ENCODE data around the gene KCTD2.
A peak's percentile ranks its signal among the peaks of the same experiment; 100 is the strongest.

Gene KCTD2

DNA sequence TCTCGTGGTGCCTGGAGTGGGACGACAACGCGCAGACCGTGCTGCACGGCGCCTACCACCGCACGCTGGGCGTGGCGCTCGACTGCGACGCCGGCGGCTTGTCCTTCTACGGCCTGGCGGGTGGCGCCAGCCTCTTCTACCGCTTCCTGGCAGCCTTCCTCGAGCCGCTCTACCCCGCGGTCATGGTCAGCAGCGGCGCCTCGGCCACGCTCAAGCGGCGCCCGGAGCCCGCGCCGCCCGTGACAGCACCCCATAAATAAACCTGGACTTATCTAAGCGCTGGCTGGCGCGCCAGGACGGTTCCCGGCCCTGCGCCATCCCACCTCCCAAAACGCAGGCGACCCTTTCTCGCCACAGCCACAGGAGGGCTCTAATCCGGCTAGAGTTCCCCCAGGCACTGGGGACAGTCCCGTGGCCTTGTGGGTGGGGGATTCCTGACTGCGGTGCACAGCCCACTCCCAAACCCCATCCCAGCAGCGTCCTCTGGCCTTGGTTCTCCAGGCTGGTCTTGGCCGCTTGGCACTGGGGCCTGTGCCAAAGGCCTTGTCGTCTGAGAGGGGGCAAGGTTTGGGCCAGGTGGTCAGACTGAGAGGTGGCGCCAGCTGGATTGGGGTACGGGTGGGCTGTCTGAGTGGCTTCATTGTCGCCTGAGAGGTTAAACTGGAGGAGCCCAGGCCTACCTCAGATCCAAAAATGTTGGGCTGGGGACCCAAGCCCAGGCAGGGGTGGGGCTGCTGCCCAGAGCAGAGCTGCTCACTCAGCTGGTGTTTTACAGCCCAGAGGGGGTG, 30.7 kb downstream of the KCTD2 start:
- DNase-seq (ENCODE audit: low spot score), result peak; percentile 39

- DNase-seq (ENCODE audit: low spot score), result no peak
These were observed 31.4 kb downstream of the KCTD2 start for GRCh38 chr17:75078284-75079022.

GRCh38 chr17:75079023-75079373, 32.0 kb downstream of the KCTD2 start:
- DNase-seq (ENCODE audit: low spot score), result no peak

GRCh38 chr17:75081611-75082540, 34.9 kb downstream of the KCTD2 start:
- DNase-seq (ENCODE audit: low spot score), result no peak

- no peak for DNase-seq (ENCODE audit: low spot score)
These were observed 35.7 kb downstream of the KCTD2 start for GRCh38 chr17:75082683-75083082.

GRCh38 chr17:75084039-75084660, 37.1 kb downstream of the KCTD2 start:
- DNase-seq (ENCODE audit: low spot score), result no peak

- no peak for DNase-seq (ENCODE audit: low spot score)
These were observed 39.6 kb downstream of the KCTD2 start for GRCh38 chr17:75086496-75087181.

DNA sequence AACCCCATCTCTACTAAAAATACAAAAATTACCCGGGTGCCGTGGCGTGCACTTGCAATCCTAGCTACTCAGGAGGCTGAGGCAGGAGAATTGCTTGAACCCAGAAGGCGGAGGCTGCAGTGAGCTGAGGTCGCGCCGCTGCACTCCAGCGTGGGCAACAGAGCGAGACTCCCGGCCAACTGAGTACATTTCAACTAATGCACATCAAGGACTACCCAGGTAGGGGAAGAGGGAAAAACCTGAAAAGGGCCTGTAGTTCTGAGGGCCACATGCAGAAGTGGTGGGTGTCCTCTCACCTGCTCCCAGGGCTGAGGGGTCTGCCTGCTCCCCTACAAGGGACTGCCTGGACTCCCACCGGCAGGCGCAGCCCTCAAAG, 40.1 kb downstream of the KCTD2 start:
- no peak for DNase-seq (ENCODE audit: low spot score)

- no peak for DNase-seq (ENCODE audit: low spot score)
These were observed 40.8 kb downstream of the KCTD2 start, which contains the start of gene SLC16A5 for GRCh38 chr17:75087558-75088453. TSS of gene SLC16A5 (plus strand) at chr17:75087954. CDS start at chr17:75093637, 5,683 bp downstream.

GRCh38 chr17:75088465-75089417, 41.7 kb downstream of the KCTD2 start:
- no peak for DNase-seq (ENCODE audit: low spot score)

GRCh38 chr17:75090871-75091854, 44.1 kb downstream of the KCTD2 start:
- no peak for DNase-seq (ENCODE audit: low spot score)

DNA sequence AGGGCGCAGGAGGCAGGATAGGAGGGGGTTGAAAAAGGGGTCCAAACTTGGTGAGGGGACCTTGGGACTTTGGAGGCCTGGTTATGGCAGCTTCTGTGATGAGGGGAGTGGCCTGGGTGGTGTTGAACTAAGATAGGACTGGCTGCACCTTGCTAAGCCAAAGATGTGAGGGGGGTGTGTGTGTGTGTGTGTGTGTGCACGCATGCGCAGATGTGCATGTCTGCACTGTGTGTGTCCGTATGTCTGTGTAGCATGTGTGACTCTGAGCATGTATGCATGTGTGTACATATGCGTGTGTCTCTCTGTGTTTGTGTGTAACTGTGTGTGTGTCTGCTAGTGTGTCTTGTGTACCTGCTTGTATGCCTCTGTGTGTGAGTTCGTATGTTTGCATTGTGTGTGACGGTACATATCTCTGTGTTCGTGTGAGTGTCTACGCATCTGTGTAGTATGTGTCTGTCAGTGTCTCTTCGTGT, 44.9 kb downstream of the KCTD2 start:
- no peak for DNase-seq (ENCODE audit: low spot score)

DNA sequence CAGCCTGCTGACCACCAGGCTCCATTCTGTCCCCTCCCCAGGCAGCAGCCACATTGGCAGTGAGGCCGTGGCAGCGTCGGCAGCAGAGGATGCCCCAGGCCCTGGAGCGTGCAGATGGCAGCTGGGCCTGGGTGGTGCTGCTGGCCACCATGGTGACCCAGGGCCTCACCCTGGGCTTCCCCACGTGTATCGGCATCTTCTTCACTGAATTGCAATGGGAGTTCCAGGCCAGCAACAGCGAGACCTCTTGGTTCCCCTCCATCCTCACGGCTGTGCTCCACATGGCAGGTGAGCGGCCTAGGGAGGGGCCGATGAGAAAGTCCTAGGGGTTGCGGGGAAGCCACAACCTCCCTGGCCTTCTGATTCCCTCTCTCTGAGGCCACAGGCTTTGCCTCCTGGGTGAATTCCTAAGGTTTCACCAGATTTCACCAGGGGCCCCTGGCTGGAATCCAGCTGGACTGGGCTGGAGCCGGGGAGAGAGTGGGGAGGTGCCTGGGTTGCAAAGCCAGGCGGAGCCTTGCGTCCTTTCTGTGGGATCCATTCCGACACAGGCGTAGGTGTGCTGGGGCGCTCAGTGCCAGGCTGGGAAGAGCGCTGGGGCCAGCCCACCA, 46.6 kb downstream of the KCTD2 start:
- DNase-seq (ENCODE audit: low spot score), result no peak

DNA sequence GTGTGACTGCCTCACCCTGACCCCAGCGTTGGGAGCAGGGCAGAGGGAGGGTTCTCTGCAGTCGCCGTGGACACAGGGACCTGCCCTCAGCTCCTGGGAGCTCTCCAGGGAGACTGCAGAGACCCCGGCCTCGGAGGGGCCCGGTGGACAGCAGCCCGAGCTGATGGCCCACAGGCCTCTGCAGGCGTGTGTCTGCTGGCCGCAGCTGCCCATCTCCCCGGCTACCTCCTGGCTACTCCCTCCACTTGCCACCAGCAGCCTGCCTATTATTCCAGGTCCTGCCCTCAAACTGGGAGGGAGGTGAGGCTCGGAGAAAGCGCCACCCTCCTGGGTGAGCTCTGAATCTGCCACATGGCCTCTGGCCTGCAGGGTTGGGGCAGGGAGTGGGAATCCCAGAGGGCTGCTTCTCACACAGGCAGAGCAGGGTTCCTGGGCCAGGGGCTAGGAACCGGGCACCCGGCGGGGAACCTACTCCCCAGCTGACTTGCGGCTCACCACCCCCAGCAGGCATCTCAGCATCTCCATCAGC, 47.9 kb downstream of the KCTD2 start:
- DNase-seq (ENCODE audit: low spot score), result no peak

DNA sequence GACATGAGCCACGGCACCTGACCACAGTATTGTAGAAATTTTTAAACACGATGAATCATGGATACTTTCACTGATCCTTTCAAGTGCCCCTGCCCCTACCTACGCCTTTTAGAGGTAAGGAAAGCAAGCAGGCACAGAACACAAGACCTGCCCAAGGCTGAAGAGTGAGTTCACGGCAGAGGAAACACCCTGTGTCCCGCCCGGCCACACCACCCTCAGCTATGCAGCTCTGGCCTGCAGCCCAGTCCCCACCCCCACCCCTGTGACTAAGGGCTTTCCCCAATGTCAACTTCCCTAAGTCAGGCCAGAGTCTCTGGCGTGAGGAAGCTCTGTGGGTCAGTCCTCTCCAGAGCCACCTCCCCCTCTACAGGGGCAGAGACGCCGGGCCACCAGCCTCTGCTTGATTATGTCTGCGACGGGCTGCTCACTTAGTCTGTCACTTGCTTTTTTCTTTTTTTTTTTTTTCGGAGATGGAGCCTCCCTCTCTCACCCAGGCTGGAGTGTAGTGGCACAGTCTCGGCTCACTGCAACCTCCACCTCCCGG, 49.1 kb downstream of the KCTD2 start:
- no peak for DNase-seq (ENCODE audit: low spot score)

DNA sequence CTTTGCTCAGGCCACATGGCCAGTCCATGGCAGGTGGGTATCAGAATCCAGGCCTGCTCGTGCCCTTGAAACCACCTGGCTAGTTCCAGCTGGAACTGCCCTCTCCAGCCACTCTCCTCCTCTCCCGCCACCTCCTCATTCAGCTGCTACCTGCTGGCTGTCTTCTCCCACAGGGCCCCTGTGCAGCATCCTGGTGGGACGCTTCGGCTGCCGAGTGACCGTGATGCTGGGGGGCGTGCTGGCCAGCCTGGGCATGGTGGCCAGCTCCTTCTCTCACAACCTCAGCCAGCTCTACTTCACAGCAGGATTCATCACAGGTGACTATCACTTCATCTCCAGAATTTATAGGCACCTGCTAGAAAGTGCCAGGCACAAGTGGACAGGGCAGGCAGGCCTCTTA, 50.8 kb downstream of the KCTD2 start:
- DNase-seq (ENCODE audit: low spot score), result no peak

- no peak for DNase-seq (ENCODE audit: low spot score)
These were observed 51.8 kb downstream of the KCTD2 start for GRCh38 chr17:75098861-75099260.
